Measurements from ENCODE around the gene BMPR2.
"Not testable (repeated sequence)": the region's sequence is repeated elsewhere in the genome, so short reads cannot be mapped to it uniquely, and the experiment has no call there.

Gene BMPR2

GRCh38 chr2:202452744-202453143 is 76.6 kb downstream of the BMPR2 start:
- no peak for DNase-seq (ENCODE audit: low read depth in 2 of 2)

DNA sequence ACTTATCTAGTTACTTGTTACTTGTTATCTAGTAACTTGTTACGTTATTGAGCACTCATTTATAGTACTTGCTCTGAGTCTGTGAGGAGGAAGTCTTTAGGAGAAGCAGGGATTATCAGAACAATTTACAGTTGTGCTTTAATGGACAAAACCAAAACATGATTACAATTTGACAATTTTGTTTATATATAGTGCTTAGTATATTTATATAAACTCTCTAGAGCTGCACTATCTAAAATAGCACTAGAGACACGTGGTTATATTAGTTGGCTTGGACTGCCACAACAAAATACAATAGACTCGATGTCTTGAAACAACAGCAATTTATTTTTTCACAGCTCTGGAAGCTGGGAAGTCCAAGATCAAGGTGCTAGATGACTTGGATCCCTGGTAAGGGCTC is 78.4 kb downstream of the BMPR2 start:
- DNase-seq (ENCODE audit: low read depth in 2 of 2): no peak

DNA sequence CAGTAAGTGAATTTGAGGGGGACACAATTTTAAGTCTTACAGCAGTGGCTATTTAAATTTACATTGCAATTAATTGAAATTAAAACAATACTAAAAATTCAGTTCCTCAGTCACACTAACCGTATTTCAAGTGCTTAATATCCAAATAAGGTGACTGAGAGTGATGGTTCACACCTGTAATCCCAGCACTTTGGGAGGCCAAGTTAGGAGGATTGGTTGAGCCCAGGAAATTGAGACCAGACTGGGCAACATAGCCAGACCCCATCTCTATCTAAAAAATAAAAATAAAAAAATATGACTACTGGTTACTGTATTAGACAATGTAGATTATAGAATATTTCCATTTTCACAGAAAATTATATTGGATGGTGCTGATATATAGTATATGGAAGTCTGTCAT is 79.0 kb downstream of the BMPR2 start:
- DNase-seq (ENCODE audit: low read depth in 2 of 2): no peak

GRCh38 chr2:202460119-202460518 is 84.0 kb downstream of the BMPR2 start:
- DNase-seq (ENCODE audit: low read depth in 2 of 2): no peak

GRCh38 chr2:202479090-202479489 is 103.0 kb downstream of the BMPR2 start:
- no peak for DNase-seq (ENCODE audit: low read depth in 2 of 2)

- no peak for DNase-seq (ENCODE audit: low read depth in 2 of 2)
Measured at GRCh38 chr2:202479610-202480009, 103.5 kb downstream of the BMPR2 start.

- DNase-seq (ENCODE audit: low read depth in 2 of 2): no peak
Measured at GRCh38 chr2:202486351-202486750, 110.2 kb downstream of the BMPR2 start.

DNA sequence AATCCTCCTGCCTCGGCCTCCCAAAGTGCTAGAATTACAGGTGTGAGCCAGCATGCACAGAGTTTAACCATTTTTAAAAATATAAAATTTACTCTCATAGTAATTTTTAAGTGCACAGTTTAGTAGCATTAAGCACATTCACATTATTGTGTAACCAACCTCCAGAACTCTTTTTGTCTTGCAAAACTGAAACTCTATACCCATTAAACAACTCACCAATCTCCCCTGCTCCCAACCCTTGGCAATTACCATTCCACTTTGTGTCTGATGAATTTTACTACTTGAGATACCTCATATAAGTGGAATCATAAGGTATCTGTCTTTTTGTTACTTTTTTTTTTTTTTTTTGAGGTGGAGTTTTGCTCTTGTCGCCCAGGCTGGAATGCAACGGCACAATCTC is 112.5 kb downstream of the BMPR2 start:
- DNase-seq (ENCODE audit: low read depth in 2 of 2): no peak

- no peak for DNase-seq (ENCODE audit: low read depth in 2 of 2)
Measured at GRCh38 chr2:202490479-202490878, 114.4 kb downstream of the BMPR2 start.

DNA sequence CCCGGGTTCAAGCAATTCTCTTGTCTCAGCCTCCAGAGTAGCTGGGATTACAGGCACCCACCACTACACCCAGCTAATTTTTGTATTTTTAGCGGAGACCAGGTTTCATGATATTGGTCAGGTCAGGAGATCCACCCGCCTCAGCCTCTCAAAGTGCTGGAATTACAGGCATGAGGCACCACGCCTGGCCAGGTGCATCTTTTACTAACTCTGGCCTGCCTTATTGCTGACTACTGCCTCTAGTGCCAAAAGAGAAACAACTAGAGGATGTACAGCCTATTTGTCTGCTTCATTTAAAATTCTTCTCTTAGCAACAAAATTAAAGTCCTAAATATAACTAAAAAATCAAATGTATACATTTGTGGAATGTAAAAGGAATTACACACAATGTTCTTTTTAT is 115.4 kb downstream of the BMPR2 start:
- DNase-seq (ENCODE audit: low read depth in 2 of 2): no peak

DNA sequence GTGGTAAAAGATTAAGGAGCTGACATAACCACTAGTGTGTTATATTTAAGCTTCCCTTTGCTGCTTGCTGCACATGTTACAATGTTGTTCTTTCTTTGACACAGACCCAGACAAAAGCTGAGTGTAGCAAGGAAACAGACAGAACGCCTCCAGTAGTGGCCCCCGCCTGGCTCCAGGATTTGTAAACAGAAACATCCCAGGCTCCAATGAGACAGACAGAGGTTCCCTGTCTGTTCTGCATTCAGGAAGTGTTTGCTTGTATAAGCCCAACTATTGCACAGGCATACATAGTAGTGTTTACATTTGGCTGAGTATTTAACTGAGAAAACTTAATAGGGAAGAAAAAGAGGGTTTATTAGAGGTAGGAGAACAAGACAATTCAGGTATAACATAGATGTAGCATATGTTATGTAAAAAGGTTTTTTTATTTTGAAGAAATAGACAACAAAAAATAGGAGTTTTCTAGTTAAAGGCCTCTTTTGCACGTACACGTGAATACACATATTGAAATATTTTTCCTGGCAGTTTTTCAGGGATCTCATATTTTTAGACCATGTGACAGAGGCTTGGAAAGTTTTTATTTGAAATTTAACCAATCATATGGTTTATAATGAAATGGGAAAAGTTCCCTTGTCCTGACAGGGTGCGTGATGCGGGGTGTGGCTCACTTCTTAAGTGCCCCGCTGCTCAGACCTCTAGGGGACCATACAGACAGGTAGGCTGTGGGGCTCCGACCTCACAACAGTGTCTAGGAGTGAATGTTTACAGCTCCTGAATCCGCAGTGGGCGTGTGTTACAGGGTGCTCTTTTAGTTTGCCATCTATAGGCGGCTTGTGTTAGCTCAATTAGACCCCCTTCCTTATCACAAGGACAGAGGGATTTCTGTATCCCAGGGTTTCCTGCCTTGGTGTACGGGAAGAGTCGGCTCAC is 118.4 kb downstream of the BMPR2 start:
- no peak for DNase-seq (ENCODE audit: low read depth in 2 of 2)

GRCh38 chr2:202495230-202495604 is 119.1 kb downstream of the BMPR2 start:
- DNase-seq (ENCODE audit: low read depth in 2 of 2): no peak

DNA sequence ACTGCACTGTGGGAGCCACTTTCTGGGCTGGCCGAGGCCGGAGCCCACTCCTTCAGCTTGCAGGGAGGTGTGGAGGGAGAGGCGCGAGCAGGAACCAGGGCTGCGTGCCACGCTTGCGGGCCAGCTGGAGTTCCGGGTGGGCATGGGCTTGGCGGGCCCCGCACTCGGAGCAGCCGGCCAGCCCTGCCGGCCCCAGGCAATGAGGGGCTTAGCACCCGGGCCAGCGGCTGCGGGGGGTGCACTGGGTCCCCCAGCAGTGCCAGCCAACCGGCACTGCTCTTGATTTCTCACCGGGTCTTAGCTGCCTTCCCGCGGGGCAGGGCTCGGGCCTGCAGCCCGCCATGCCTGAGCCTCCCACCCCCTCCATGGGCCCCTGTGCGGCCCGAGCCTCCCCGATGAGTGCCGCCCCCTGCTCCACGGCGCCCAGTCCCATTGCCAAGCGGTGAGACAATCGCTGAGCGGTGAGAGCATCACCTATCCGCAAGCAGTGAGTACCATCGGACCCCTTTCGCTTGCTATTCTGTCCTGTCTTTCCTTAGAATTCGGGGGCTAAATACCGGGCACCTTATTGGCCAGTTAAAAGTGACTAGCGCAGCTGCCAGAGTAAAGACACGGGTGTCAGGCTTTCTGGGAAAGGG is 120.8 kb downstream of the BMPR2 start:
- not testable (repeated sequence) for DNase-seq (ENCODE audit: low read depth in 2 of 2)

DNA sequence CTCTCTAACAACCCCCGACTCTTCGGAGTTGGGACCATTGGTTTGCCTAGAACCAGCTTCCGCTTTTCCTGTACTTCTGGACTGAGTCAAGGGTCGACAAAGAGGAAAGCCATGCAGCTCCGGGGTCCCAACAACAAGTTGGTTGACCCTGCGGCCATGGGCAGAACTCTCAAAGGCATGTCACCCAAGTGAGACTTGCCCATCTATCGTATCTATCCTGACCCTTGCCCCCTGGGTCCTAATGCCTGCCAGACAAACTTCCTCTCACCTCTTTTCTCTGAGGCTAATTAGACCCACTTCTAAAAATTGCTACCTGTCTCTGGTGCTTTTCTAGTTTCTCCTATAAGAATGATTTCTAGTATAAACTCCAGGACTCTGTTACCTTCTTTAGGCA is 121.3 kb downstream of the BMPR2 start:
- DNase-seq (ENCODE audit: low read depth in 2 of 2): not testable (repeated sequence)

- DNase-seq (ENCODE audit: low read depth in 2 of 2): not testable (repeated sequence)
Measured at GRCh38 chr2:202499841-202500240, 123.7 kb downstream of the BMPR2 start.

DNA sequence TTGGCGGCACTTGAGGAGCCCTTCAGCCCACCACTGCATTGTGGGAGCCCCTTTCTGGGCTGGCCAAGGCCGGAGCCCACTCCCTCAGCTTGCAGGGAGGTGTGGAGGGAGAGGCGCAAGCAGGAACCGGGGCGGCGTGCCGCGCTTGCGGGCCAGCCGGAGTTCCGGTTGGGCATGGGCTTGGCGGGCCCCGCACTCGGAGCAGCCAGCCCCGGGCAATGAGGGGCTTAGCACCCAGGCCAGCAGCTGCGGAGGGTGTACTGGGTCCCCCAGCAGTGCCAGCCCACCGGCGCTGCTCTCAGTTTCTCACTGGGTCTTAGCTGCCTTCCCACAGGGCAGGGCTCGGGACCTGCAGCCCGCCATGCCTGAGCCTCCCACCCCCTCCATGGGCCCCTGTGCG is 127.1 kb downstream of the BMPR2 start:
- DNase-seq (ENCODE audit: low read depth in 2 of 2): not testable (repeated sequence)

DNA sequence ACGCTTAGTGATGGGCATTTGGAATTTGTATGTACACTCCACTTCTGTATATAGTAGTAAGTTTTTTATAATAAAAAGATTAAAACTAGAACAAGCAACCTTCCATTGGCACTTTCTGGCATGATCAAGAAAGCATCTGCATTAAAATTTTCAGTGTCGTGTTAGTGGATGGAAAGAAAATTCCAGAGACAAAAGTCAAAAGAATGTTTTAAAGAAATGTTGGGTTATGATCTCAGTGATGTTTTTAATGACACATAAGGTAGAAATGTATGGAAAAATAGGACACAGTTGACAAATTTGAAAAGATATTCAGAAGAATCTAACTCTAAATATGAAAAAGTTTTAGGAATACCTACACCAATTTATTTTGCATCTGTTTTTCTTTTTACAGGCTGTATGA is 132.6 kb downstream of the BMPR2 start:
- no peak for DNase-seq (ENCODE audit: low read depth in 2 of 2)

DNA sequence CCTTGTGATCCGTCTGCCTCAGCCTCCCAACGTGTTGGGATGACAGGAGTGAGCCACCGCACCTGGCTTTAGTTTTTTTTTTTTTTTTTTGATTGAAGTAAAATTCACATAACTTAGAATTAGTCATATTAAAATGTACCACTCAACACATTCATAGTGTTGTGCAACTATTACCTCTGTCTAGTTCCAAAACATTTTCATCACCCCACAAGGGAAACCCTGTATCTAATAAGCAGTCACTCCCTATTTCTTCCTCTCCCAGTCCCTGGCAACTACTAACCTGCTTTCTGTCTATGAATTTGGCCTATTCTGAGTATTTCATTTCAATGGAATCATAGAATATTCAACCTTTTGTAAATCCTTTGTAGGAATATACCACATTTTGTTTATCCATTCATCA is 134.8 kb downstream of the BMPR2 start:
- DNase-seq (ENCODE audit: low read depth in 2 of 2): no peak

DNA sequence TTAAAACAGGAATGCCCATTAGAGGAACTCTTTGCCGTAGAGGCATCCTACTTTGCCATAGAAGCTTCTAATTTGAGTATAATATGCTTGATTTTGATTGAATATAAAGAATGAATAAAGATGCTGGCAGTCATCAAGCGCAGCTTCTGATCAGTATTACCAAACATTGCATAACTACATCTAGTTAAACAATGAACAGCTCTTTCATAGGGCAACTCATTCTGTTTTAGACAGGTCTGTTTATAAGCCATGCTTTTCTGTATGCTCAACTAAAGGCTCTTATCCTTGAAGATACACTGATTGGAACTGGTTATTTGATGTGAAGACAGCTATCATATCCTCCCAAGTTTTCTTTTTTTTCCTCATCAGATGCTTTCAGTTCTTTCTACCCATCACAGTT is 136.0 kb downstream of the BMPR2 start:
- no peak for DNase-seq (ENCODE audit: low read depth in 2 of 2)

DNA sequence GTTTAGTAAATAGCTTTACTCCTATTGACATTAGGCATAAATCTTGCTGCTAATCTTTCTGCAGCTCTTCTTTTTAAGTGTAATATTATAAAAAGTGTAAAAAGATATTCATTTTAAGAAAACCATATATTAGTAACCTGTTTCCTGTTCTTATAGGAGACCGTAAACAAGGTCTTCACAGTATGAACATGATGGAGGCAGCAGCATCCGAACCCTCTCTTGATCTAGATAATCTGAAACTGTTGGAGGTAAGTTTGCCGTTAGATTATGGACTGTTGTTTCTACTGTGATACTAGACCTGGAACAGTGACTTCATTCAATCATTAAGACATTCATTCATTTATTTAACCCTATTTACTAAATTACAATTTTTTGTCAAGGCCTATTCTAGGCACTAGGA is 138.6 kb downstream of the BMPR2 start:
- DNase-seq (ENCODE audit: low read depth in 2 of 2): no peak

DNA sequence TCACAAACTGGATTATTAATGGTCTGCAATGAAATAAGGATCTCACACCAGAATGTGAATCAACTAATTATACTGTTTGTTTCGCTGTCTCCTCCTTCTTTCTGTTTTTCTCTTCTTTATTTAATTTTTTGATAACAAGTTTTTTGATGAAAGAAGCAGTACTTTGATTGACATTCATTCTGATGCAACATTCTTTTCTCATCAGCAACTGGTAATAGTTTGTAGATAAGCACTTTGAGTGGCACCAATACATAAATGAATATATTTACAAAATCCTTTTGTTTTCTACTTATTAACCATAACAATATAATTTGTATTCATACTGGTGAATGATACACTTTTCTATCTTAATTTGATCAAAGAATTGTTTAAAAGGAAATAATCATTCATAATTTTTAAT is 143.3 kb downstream of the BMPR2 start:
- no peak for DNase-seq (ENCODE audit: low read depth in 2 of 2)

GRCh38 chr2:202521470-202521869 is 145.3 kb downstream of the BMPR2 start:
- no peak for DNase-seq (ENCODE audit: low read depth in 2 of 2)

DNA sequence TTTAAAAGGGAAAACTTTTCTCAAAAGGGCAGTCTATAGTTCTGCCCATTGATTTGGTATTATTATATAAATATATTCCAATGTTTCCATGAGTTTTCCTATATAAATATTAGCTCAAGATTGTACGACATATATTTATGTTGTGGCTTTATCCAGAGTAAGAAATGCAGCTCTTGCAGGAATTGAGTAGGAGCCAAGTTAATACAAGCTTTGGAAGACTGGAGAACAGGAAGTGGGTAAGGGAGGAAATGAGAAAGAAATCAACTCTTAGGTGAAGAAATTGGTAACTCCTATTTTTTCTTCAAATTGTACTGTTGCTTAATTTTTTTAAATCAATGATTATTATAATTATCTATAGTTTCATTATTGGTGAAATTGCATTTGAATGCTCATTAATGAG is 153.3 kb downstream of the BMPR2 start:
- DNase-seq (ENCODE audit: low read depth in 2 of 2): no peak
